Measurements from ENCODE around the gene PIMREG. TPM values are rescaled to one million over a fixed set of nuclear protein-coding genes. Genes with fewer than 3 reads are reported as not detected.

Gene PIMREG
- total RNA-seq, 1 donor from 2014 or later: 10.4 TPM

GRCh38 chr17:6460531-6461161, 16.4 kb downstream of the PIMREG start:
- Histone ChIP-seq H3K27me3 (ENCODE audit: control insufficient read depth, insufficient read depth, low read length) (no peaks in the 10 kb centered on the region), H3K4me3 (ENCODE audit: low read depth, low read length) (no peak overlapping the region), H3K36me3 (ENCODE audit: control insufficient read depth, insufficient read depth, low read length) (no peaks in the 10 kb centered on the region)
- no peak for DNase-seq (ENCODE audit: low read depth)
- TF ChIP-seq CTCF (IDR thresholded peaks at IDR 0.05; ENCODE audit: insufficient read depth, low read length, poor library complexity, severe bottlenecking): no peak

DNA sequence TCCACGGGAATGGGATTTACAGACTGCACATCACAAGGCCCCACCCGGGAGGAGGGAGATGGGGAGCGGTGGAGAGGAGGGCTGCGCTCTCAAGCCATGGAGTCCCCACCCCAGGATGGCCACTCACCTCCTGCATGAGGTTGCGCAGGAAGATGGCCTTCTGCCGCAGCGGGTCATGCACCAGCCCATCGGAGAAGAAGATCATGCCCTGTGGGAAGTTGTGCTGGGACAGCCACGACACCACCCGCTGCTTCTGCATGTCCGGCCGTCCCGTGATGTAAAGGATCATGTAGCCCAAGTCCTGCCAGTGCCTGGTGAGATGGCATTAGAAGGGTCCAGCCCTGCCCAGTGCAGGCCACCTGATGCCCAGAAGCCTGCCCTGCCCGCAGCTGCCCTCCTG, 17.0 kb downstream of the PIMREG start:
- TF ChIP-seq CTCF (IDR thresholded peaks at IDR 0.05; ENCODE audit: insufficient read depth, low read length, poor library complexity, severe bottlenecking): no peak
- no peaks in the 10 kb centered on the region for H3K36me3 ChIP-seq (ENCODE audit: control insufficient read depth, insufficient read depth, low read length)
- DNase-seq (ENCODE audit: low read depth): no peak

GRCh38 chr17:6461792-6462524, 17.7 kb downstream of the PIMREG start:
- no peak for DNase-seq (ENCODE audit: low read depth)
- H3K27me3 ChIP-seq (ENCODE audit: control insufficient read depth, insufficient read depth, low read length): no peaks in the 10 kb centered on the region
- no peak for TF ChIP-seq CTCF (IDR thresholded peaks at IDR 0.05; ENCODE audit: insufficient read depth, low read length, poor library complexity, severe bottlenecking)
- no peak overlapping the region for H3K4me3 ChIP-seq (ENCODE audit: low read depth, low read length)
- no peaks in the 10 kb centered on the region for H3K36me3 ChIP-seq (ENCODE audit: control insufficient read depth, insufficient read depth, low read length)

More for the DNA sequence above, 17.0 kb downstream of the PIMREG start:
- Histone ChIP-seq H3K27me3 (ENCODE audit: control insufficient read depth, insufficient read depth, low read length) (no peaks in the 10 kb centered on the region), H3K4me3 (ENCODE audit: low read depth, low read length) (no peak overlapping the region)

DNA sequence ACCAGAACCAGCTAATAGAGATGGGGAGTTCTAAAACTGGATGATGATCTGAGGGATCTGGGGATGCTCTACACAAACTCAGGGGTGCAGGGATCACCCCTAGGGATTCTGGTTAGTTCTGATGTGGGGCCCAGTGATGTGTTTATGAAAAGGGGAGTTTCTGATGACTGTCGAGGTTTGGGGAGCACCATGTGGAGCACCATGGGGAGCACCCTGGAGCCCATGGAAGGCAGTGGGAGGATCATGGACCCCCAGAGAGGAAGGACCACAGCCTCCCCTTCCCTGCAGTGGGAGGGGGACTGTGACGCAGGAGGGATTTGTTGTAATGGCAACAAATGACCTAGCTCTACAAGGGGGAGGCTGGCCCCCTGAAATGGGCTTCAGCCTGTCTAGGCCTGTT, 18.4 kb downstream of the PIMREG start:
- no peak for TF ChIP-seq CTCF (IDR thresholded peaks at IDR 0.05; ENCODE audit: insufficient read depth, low read length, poor library complexity, severe bottlenecking)
- no peak for DNase-seq (ENCODE audit: low read depth)
- no peak overlapping the region for H3K4me3 ChIP-seq (ENCODE audit: low read depth, low read length)

GRCh38 chr17:6463616-6464445, 19.6 kb downstream of the PIMREG start:
- H3K4me3 ChIP-seq (ENCODE audit: low read depth, low read length): no peak overlapping the region
- no peak for DNase-seq (ENCODE audit: low read depth)
- H3K27me3 ChIP-seq (ENCODE audit: control insufficient read depth, insufficient read depth, low read length): no peaks in the 10 kb centered on the region
- H3K36me3 ChIP-seq (ENCODE audit: control insufficient read depth, insufficient read depth, low read length): no peaks in the 10 kb centered on the region
- no peak for TF ChIP-seq CTCF (IDR thresholded peaks at IDR 0.05; ENCODE audit: insufficient read depth, low read length, poor library complexity, severe bottlenecking)

More for the DNA sequence above, 18.4 kb downstream of the PIMREG start:
- Histone ChIP-seq H3K36me3 (ENCODE audit: control insufficient read depth, insufficient read depth, low read length) (no peaks in the 10 kb centered on the region), H3K27me3 (ENCODE audit: control insufficient read depth, insufficient read depth, low read length) (no peaks in the 10 kb centered on the region)
